Subcutaneous preadipocyte (primary cell): Measurements from ENCODE around the gene SPRR4. TPM values are rescaled to one million over a fixed set of nuclear protein-coding genes. Genes with fewer than 3 reads are reported as not detected.

ENCODE experiments used
- small RNA-seq: library from RNA; depleted of rRNA; stranded (forward); fragments of <200 nt; gene quantifications from one replicate; pipeline ENCODE3, GENCODE V24; 2012
- total RNA-seq: library from RNA; depleted of rRNA; stranded (reverse); fragments of >200 nt; gene quantifications from 2 replicates; pipeline ENCODE4 v1.2.3, GENCODE V29; 2012

SPRR4 gene
- total RNA-seq: not detected in 2 replicates

DNA sequence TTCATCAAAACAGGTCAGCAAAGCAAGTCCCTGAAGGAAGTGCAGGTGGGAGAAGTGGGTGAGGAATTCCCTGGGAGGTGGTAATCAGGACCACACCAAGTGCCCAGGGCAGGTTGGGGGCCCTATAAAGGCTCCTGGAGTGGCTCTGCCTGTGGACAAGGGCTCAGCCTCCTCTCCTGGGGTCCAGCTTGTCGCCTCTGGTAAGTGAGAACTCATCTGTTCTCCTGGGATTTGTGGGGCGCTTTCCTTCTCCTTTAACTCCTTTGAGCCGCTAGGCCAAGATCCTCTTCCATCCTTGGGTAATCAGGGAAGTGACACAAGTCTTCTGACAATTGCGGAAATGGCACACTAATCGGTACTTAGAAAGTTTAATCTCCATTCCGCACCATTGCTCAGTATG, at the start of gene SPRR4:
Gene SPRR4 (plus strand): TSS at position 154 of the 400 bp plus-strand sequence. CDS start 1,243 bp downstream, outside the sequence.

GRCh38 chr1:152946651-152947256, 23.7 kb upstream of the SPRR4 start, which contains the start of gene SPRR5:
SPRR5 (plus strand) TSS chr1:152947206; CDS start chr1:152948555, 1,349 bp downstream.

GRCh38 chr1:152983743-152984142, 13.3 kb downstream of the SPRR4 start, which contains the start of gene SPRR1A:
SPRR1A (plus strand) TSS chr1:152984081; CDS start chr1:152985231, 1,150 bp downstream.

GRCh38 chr1:153001382-153001781, 30.9 kb downstream of the SPRR4 start, which contains the start of gene SPRR3:
SPRR3 (plus strand) TSS chr1:153001749; CDS start chr1:153003021, 1,272 bp downstream.

Small RNA genes lying within 50 kb of the gene (small RNA-seq; reads per million reads assigned to genes)
- gene RF00322: not detected
- gene SPRR1A: not detected

Other genes with a start within 250 kb of the SPRR4 start
- gene KPRP, start 212.6 kb upstream of the SPRR4 start, total RNA-seq: not detected in 2 replicates
- not detected in 2 replicates for gene LCE1F, start 195.5 kb upstream of the SPRR4 start, total RNA-seq
- gene LCE1E, start 184.4 kb upstream of the SPRR4 start, total RNA-seq: 0.37 TPM in 1 of 2 replicates, not detected in the other
- gene LCE1D, start 173.9 kb upstream of the SPRR4 start, total RNA-seq: not detected in 2 replicates
- gene LCE1C, start 164.0 kb upstream of the SPRR4 start, total RNA-seq: not detected in 2 replicates
- gene LCE1B, start 158.7 kb upstream of the SPRR4 start, total RNA-seq: not detected in 2 replicates
- gene LCE1A, start 143.2 kb upstream of the SPRR4 start, total RNA-seq: not detected in 2 replicates
- not detected in 2 replicates for gene LCE6A, start 127.8 kb upstream of the SPRR4 start, total RNA-seq
- not detected in 2 replicates for gene LCE7A, start 110.7 kb upstream of the SPRR4 start, total RNA-seq
- gene SMCP, start 92.3 kb upstream of the SPRR4 start, total RNA-seq: 0.37 TPM in 1 of 2 replicates, not detected in the other
- under 0.01 TPM in 1 of 2 replicates, not detected in the other for gene IVL, start 62.1 kb upstream of the SPRR4 start, total RNA-seq
- gene SPRR5, start 23.4 kb upstream of the SPRR4 start, total RNA-seq: not detected in 2 replicates
- not detected in 2 replicates for gene SPRR1A, start 13.4 kb downstream of the SPRR4 start, total RNA-seq
- not detected in 2 replicates for gene SPRR3, start 31.1 kb downstream of the SPRR4 start, total RNA-seq
- gene SPRR1B, start 60.6 kb downstream of the SPRR4 start, total RNA-seq: not detected in 2 replicates
- not detected in 2 replicates for gene SPRR2D, start 70.5 kb downstream of the SPRR4 start, total RNA-seq
- not detected in 2 replicates for gene SPRR2A, start 86.9 kb downstream of the SPRR4 start, total RNA-seq
- not detected in 2 replicates for gene SPRR2B, start 101.0 kb downstream of the SPRR4 start, total RNA-seq
- not detected in 2 replicates for gene SPRR2E, start 123.9 kb downstream of the SPRR4 start, total RNA-seq
- not detected in 2 replicates for gene SPRR2F, start 142.9 kb downstream of the SPRR4 start, total RNA-seq
- not detected in 2 replicates for gene SPRR2G, start 180.2 kb downstream of the SPRR4 start, total RNA-seq
- not detected in 2 replicates for gene LELP1, start 232.8 kb downstream of the SPRR4 start, total RNA-seq
- not detected in 2 replicates for gene PRR9, start 246.9 kb downstream of the SPRR4 start, total RNA-seq